Measurements from ENCODE around the gene IGFBP3.

GRCh38 chr7:45968856-45969541 lies 47.9 kb upstream of the IGFBP3 start:
- TF ChIP-seq POLR2AphosphoS5 (IDR thresholded peaks at IDR 0.05; ENCODE audit: low read depth, low read length): no peak
- TF ChIP-seq YY1 (IDR thresholded peaks at IDR 0.05; ENCODE audit: insufficient read depth, insufficient replicate concordance, low read depth, low read length): no peak
- no peak for TF ChIP-seq KLF6 (CRISPR knock-in tag; IDR thresholded peaks at IDR 0.05)
- no peak for TF ChIP-seq MXD4 (CRISPR knock-in tag; IDR thresholded peaks at IDR 0.05)
- TF ChIP-seq ZNF354B (CRISPR knock-in tag; IDR thresholded peaks at IDR 0.05): no peak
- TF ChIP-seq FOXA3 (CRISPR knock-in tag; IDR thresholded peaks at IDR 0.05): no peak
- no peak for TF ChIP-seq ZFX (CRISPR knock-in tag; IDR thresholded peaks at IDR 0.05; ENCODE audit: low read depth)

Data from HepG2 (cell line).